ENCODE measurements around the gene GOLGA1.
"Not testable (repeated sequence)": the region's sequence is repeated elsewhere in the genome, so short reads cannot be mapped to it uniquely, and the experiment has no call there.

The GOLGA1 gene, protein sequence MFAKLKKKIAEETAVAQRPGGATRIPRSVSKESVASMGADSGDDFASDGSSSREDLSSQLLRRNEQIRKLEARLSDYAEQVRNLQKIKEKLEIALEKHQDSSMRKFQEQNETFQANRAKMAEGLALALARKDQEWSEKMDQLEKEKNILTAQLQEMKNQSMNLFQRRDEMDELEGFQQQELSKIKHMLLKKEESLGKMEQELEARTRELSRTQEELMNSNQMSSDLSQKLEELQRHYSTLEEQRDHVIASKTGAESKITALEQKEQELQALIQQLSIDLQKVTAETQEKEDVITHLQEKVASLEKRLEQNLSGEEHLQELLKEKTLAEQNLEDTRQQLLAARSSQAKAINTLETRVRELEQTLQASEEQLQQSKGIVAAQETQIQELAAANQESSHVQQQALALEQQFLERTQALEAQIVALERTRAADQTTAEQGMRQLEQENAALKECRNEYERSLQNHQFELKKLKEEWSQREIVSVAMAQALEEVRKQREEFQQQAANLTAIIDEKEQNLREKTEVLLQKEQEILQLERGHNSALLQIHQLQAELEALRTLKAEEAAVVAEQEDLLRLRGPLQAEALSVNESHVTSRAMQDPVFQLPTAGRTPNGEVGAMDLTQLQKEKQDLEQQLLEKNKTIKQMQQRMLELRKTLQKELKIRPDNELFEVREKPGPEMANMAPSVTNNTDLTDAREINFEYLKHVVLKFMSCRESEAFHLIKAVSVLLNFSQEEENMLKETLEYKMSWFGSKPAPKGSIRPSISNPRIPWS

DNA sequence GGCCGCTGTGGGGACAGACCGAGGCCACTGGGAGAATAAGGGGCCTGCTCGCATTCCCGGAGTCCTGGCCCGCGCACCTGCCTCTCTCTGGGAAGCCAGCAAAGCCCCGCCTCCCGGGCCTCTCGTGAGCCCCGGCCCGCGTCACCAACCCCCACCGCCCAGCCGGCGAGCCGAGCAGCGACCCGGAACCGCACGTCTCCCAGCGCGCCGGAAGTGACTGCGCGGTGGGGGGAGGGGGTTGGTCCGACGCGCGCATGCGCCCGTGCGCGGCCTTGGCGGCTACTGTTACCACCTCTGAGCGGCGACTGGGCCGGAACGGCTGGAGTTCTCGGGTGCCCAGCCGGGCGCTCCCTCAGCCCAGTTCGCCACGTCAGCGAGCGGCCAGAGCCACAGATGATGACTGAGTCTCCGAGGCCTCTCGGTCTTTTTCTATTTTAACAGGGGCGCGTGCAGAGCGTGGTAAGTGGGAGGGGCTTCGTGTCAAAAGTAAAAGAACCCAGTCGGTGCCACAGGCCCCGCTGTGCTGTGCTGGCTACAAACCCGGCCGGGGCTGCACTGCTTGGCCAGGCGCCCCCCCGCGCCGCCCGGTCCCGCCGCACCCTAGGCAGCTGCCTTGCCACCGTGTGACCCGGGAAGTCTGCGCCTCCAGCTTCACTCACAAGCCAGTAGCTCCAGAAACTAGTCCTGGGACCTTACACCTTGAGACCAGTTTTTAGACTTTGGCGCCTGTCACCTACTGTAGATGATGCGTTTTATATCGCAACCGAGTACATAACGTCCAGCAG lies at the start of gene GOLGA1:
TSS of gene GOLGA1 (minus strand) at position 190 of the 785 bp plus-strand sequence. CDS start 2,372 bp downstream, outside the sequence.
- peak; percentile 93 for DNase-seq

DNA sequence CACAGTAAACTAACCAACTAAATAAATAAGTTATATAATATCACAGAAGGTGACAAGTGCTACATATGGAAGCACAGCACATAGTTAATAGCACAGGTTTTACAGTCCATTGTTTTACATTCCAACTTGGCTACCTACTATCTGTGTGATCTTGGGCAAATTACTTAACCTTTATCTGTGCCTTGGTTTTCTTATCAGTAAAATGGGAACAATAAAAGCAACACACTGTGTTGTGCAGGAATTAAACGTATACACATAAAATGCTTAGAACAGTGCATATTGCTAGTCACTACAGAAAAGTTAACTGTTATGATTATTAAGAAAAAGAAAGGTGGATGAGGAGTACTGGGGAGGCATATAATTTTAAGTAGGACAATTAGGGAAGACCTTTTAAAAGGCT lies 42.8 kb upstream of the GOLGA1 start:
- DNase-seq = no peak

- DNase-seq = no peak
Observed at GRCh38 chr9:124980431-124980830, 39.5 kb upstream of the GOLGA1 start.

DNA sequence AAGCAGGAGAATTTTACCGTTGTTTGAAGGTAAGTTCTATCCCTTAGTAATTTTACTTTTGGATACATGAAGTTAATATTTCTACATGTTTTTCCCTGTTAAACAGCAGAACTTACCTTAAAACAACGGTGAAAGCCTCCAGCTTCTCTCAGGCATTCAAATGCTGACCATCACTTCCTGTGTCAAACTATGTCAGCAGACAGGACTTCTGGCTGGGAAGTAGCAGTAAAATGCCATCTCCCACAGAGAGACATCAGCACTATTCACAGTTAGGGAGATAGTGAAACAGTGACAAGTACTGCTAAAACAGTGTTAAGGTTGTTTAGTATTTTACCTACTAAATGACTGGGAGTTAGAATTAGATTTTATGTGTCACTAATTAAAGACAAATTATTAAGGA lies 34.2 kb upstream of the GOLGA1 start:
- no peak for DNase-seq

DNA sequence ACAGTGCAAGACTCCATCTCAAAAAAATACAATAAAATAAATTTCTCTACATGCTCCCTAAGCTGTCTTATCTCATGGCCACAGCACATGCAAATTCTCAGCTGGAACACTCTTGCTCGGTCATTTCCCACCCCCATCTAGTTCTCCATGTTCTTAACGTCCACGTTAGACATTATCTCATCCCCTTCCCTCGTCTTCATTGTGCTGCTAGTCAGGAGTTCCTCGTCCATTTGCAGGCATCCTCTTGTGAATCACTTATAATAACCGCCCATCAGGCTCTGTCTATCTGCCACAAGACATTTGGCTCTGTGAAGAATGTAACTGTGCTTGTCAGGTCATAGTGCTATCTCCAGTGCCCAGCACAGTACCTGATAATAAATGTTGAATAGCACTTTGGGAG lies 32.9 kb upstream of the GOLGA1 start:
- no peak for DNase-seq

DNA sequence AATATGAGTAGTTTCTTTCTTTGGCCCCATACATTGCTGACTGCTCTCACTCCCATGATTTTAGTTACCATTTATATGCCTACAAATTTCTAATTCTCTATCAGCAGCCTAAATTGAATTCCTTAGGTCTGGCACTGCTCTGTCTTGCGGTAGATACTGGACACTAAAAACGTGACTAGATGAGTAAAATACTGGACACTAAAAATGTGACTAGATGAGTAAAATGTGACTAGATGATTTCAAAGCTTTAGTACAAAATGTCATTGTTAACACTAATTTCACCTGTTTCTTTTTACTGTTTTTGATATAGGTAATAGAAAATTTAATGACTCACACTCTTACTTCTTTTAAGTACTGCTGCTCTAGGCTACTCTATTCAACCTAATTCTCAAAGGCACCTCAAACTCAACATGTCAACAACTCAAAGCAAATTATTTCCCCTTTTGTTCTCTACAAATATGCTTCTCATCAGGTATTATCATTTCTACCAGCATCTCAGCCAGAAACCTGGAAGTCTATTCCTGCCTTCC lies 31.4 kb upstream of the GOLGA1 start:
- DNase-seq = no peak

GRCh38 chr9:124969401-124969800 lies 28.5 kb upstream of the GOLGA1 start:
- no peak for DNase-seq

- DNase-seq = no peak
Observed at GRCh38 chr9:124968238-124968637, 27.4 kb upstream of the GOLGA1 start.

DNA sequence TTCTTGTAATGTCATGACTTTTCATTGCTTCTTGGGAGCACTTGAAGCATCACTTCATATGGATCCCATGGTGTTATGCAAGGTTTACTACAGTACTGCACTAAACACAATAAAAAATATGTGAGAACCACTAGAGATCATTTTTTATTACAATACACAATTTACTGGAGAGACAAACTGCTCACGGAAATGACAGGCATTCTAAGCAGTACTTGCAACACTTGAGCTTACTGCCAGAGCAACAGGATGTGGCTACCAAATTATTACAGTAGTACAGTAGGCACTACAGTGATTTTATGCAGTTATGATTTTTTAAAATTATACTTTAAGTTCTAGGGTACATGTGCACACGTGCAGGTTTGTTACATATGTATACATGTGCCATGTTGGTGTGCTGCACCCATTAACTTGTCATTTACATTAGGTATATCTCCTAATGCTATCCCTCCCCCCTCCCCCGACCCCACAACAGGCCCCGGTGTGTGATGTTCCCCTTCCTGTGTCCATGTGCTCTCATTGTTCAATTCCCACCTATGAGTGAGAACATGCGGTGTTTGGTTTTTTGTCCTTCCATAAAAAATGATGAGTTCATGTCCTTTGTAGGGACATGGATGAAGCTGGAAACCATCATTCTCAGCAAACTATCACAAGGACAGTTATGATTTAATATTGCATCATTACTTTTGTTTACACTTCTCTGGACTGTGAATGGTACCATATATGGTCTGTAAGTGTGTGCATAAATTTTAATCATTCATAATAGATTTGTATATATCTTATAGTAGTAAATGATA lies 25.1 kb upstream of the GOLGA1 start:
- not testable (repeated sequence) for DNase-seq

DNA sequence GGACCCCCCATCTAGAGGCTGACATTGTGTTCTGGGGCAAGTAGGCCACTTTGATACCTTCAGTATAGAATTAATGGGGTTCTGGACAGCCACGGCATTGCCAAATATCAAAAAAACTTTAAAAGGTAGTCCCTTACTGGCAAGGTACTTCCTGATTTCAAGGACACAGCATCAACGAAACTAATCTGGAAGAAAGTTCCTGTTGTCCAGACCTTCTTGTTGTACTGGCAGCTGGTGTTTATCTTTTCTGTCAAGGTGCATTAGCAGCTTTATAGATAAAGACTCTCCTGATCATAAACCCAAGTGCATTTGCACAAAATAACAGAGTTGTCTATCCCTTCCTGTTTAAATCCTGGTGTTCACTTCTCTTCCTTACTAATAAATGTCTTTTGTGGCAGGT lies 23.7 kb upstream of the GOLGA1 start:
- no peak for DNase-seq

- no peak for DNase-seq
Observed at GRCh38 chr9:124964056-124964455, 23.2 kb upstream of the GOLGA1 start.

DNA sequence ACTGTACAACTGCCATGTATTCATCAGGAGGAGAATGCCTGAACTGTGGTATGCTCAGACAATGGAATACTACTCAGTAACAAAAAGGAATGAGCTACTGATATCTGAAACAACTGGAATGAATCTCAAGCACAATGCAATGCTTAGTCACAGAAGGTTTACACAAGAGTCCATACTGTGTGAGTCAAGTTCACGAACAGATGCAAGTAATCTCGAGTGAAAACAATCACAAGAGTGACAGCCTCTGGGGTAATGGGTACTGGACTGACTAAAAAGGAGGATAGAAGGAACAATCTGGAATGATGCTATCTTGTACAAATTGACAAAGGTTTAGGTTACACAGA lies 19.5 kb upstream of the GOLGA1 start:
- no peak for DNase-seq

GRCh38 chr9:124959671-124960408 lies 19.0 kb upstream of the GOLGA1 start:
- not testable (repeated sequence) for DNase-seq

DNA sequence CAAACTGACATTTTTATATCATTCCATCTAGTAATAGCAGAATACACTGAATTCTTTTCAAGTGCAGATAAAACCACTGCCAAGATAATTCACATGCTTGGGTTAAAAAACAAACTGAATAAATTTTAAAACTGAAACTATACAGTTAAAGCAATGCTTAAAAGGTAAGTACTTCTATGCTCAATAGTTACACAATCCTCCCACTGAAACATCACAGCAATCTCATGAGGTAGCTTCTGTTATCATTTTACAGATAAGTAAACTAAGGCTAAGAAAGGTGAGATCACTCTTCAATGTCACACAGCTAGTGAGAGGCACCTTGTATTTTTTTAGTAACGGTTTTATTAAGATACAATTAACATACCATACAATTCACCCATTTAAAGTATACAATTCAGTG lies 13.4 kb upstream of the GOLGA1 start:
- no peak for DNase-seq

- no peak for DNase-seq
Observed at GRCh38 chr9:124950050-124950718, 9.3 kb upstream of the GOLGA1 start.

DNA sequence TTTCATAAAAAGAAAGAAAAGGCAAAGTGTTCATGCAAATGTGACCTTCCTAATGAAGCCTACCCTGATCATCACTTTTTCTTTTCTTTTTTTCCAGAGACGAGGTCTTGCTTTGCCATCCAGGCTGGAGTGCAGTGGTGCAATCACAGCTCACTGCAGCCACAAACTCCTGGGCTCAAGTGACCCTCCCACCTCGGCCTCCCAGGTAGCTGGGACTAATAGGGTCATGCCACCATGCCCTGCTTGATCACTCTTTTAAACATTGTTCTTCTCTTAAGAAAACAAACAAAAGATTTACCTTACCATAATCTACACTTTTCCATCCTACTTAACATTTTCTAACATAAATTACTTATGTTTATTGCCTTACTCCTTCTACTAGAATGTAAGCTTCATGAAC lies 8.5 kb upstream of the GOLGA1 start:
- no peak for DNase-seq

DNA sequence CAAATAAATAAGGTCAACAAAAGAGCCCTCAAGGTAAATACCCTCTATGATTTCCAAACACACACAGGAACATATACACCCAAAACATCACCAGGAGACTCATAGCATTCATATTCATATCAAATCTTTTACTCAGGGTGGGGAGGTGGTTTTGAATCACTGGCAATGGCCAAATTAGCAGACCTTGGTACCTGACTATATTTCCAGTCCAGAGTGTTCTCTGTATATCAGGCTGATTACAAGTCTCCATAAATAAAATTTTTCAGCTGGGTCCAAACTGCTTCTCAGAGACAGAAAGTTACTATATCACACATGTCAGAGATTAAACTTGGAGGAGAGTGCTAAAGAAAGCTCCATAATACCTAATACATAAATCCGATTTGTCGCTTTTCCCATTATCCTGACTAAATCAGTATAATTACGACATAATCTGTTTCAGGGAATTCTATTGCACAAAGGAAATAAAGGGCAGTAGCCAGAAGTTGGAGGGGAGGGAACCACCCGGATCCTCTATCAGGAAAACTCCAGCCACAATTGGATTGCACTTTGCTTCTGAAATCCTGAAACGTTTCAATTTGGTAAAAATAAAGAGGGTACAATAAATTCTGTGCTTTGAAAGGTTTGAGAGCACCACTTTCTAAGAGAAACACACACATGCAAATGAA lies 7.0 kb upstream of the GOLGA1 start:
- DNase-seq = no peak

- DNase-seq = no peak
Observed at GRCh38 chr9:124946167-124946566, 5.3 kb upstream of the GOLGA1 start.

- peak; percentile 25 for DNase-seq
Observed at GRCh38 chr9:124941679-124942561, 1.0 kb upstream of the GOLGA1 start.

DNA sequence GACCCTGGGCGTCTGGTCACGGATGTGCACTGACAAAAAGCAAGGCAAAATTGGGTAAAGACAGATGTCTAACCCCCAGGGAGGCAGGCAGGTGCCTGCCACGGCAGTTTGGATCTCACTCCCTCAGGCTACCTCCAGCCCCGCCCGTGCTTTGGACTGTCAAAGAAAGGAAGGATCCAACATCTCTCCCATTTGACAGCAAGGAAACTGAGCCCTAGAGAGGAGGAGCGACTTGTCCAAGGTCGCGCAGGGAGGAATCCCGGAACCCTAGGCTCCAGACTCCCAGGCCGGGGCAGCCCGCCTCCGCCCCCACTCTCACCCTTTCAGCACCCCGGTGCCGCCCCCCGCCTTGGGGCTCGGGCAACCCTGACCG lies 376 bp downstream of the GOLGA1 start:
- peak; percentile 81 for DNase-seq
